NB4 (cell line): ENCODE data around the gene TTYH1.

Experiments used
- DNase-seq: peaks from one replicate; pipeline ENCODE4 v3.0.0; 2010; ENCODE audit warnings: low read depth
- H3K4me3 ChIP-seq: one replicate; pipeline ENCODE4 v1.5.1; 2011; ENCODE audit warnings: mild to moderate bottlenecking, low read depth, low read length, moderate library complexity
- CTCF ChIP-seq: IDR thresholded peaks from one replicate; pipeline ENCODE4 v1.5.1; 2012; ENCODE audit warnings: low read depth, low read length
- MAX ChIP-seq: IDR thresholded peaks from 2 replicates; pipeline ENCODE4 v1.6.1; 2011; ENCODE audit warnings: low read depth, low read length
- MYC ChIP-seq: IDR thresholded peaks from 2 replicates; pipeline ENCODE4 v1.6.1; 2011; ENCODE audit warnings: low read depth, low read length
- POLR2A ChIP-seq: IDR thresholded peaks from 2 replicates; pipeline ENCODE4 v1.6.1; 2011; ENCODE audit warnings: mild to moderate bottlenecking; ENCODE audit not compliant: insufficient read length; ENCODE audit errors: extremely low read depth

TTYH1 gene

GRCh38 chr19:54388802-54389139 is 26.5 kb upstream of the TTYH1 start:
- TF ChIP-seq POLR2A (no peak), MAX (0 out of 2 replicates have a peak, but pooled peaks have one; percentile 14), CTCF (no peak), MYC (no peak)
- peak overlapping the region; percentile 59 for H3K4me3 ChIP-seq
- DNase-seq = no peak

GRCh38 chr19:54389553-54389952 is 25.7 kb upstream of the TTYH1 start:
- no peak for TF ChIP-seq POLR2A
- TF ChIP-seq MAX = no peak
- TF ChIP-seq CTCF = no peak
- TF ChIP-seq MYC = no peak
- H3K4me3 ChIP-seq = no peak overlapping the region
- DNase-seq = peak; percentile 61

GRCh38 chr19:54390942-54391577 is 24.2 kb upstream of the TTYH1 start:
- TF ChIP-seq MAX (peak; percentile 16; the same call in 1 of the 2 replicates), CTCF (peak; percentile 43), MYC (no peak)
- peak; percentile 75 for DNase-seq
- H3K4me3 ChIP-seq = no peak overlapping the region

GRCh38 chr19:54391589-54392061 is 23.6 kb upstream of the TTYH1 start:
- no peak overlapping the region for H3K4me3 ChIP-seq
- no peak for DNase-seq
- TF ChIP-seq POLR2A (no peak), MYC (no peak), CTCF (peak; percentile 36), MAX (no peak)

GRCh38 chr19:54392105-54392504 is 23.2 kb upstream of the TTYH1 start:
- H3K4me3 ChIP-seq = no peak overlapping the region
- TF ChIP-seq MYC (no peak), MAX (no peak), POLR2A (no peak), CTCF (no peak)
- no peak for DNase-seq
